Renal pelvis (tissue), 4 donors: ENCODE results near the gene IRGC. TPM values are rescaled to one million over a fixed set of nuclear protein-coding genes. Genes with fewer than 3 reads are reported as not detected.

ENCODE experiments used
- DNase-seq: peaks from one replicate; pipeline ENCODE4 v3.0.0-alpha.2; 2013
- polyA plus RNA-seq, 3 donors: library from polyadenylated mRNA; unstranded; fragments of 120-200 nt; gene quantifications; one replicate each; pipeline ENCODE4 v1.2.1, GENCODE V29; 2013; ENCODE audit not compliant: insufficient read length in 3 of 3

The IRGC gene
- polyA plus RNA-seq, 3 donors = not detected

- no peak for DNase-seq
Observed at GRCh38 chr19:43690890-43691289, 25.0 kb upstream of the IRGC start.

DNA sequence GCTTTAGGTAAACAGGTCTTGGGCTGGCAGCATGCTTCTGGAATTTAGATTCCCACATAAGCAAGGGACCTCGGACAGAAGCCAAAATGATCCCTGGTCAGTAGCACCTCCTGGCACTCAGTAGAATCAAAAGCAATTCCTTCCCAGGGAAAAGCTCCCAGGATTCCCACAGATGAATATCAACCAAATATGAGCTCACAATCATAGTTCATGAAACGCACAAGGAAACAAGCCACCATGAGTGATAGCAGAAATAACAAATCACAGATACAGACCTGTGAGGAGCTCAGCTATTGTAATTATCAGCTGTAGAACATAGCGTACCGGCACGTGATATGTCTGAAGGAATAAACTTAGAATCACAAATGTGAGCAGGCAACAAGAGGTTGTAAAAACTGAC lies 24.1 kb upstream of the IRGC start:
- DNase-seq = no peak

DNA sequence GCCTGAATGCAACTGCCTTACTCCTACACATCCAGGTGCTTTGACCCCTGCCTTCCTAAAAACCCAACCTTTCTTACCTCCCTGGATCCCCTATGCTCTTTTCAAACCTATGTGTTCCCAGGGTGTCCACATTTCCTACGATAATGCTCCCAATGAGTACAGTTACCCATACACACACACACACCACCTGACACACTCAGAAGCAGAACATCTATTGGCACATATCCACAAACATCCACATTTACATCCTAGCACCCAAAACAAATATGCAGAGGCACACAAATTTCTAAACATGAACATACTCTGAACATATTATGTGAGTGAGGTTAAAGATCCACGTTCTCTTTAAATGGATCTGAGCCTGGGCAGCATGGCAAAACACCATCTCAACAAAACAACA lies 23.5 kb upstream of the IRGC start:
- no peak for DNase-seq

DNA sequence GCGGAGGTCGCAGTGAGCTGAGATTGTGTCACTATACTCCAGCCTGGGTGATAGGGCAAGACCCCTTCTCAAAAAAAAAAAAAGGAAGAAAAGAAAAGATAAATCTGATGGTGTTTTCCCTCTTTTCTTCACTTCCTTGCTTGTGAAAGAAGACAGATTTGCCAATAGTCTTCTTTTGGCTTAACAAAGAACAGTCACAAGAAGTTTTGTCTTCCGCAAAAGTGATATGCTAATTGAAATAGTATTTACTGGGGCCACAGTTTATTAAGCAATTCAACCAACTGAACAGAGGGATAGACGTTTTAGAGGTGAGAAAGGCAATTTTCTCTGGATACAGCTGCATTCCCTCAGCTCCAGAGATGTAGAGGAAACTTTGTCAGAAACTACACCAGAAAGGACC lies 23.0 kb upstream of the IRGC start:
- DNase-seq = no peak

- DNase-seq = no peak
Observed at GRCh38 chr19:43694553-43694952, 21.3 kb upstream of the IRGC start.

DNA sequence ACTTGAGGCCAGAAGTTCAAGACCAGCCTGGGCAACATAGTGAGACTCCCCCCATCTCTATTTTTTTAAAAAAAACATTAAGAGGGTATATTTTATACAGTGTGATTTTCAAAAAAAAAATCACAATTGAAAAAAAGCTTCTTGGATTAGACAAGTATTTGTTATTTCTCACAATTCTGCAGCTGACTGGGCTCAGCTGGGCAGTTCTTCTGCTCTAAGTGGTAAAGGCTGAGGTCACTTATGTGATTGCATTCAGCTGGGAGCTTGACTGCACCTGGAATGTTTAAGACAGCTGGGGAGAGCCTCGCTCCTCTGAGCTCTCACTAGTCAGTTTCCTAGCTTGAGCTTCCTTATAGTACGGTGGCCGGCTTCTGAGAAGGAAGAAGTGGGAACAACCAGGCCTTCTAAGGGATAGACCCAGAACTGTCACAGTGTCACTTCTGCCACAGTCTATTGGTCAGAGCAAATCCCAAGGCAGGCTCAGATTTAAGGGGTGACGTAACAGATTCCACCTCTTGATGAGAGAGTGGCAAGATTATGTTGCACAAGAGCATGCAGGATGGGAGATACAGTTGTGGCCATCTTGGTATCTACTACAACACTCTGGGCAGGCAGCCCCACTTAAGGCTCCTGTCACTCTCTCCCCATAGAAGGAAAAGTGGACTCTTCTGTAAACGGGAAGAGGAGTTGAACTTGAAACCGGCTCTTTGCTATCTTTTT lies 19.7 kb upstream of the IRGC start:
- no peak for DNase-seq

DNA sequence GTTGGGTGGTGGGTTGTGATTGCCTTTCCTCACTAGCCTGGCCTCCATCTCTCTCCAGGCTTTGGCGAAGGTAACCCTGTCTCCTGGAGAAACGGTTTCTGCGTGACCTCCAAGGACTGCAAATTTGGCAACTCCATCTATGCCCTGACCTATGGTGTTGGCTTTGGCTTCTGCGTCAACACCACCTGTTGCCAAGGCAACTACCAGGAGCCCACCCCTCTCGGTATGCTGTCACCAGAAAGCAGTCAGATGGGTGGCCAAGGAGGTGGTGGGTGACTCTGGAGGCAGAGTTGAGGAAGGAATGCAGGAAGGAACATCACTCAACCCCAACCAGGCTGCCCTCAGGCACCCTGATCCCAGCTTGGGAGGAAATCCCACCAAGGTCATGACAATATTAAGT lies 18.6 kb upstream of the IRGC start:
- DNase-seq = no peak

DNA sequence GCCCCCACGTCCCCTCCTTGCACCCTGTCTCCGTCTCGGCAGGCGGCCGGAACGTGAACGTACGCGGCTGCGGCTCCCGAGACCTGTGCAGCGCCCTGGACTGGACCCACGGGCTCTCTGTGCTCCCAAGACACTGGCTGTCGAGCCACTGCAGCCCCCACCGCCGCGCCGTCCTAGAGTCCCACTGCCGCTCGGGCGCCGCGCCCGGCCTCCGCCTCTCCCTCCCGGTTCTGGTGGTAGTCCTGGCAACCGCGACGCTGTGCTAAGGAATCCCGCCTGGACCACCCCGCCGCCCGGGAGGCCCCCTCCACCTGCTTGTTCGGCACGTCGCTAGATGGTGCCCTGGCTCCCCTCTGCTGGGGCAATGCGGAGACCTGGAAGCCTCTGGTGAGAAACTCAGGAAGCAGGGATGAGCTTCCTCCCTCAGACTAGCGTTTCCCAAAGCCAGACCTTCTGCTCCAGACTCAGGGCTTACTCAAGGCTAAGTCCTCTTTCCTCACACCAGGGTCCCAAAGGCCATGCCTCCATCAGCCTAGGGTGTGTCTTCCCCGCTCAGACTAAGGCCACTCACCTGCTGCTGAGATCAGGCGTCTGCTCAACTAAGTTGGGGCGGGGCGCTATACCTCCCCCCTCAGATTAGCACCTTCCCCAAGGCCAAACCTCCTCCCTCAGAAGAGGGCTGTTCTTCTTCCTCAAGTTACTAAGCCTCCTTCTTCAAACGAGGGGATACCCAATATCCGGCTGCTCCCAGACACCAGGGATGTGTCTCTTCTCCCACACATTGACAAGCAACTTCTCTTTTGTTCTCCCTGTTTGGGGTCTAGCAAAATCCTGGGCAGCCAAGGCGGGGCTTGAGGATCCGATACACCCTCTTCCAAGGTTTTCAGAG lies 16.1 kb upstream of the IRGC start:
- peak; percentile 58 for DNase-seq

DNA sequence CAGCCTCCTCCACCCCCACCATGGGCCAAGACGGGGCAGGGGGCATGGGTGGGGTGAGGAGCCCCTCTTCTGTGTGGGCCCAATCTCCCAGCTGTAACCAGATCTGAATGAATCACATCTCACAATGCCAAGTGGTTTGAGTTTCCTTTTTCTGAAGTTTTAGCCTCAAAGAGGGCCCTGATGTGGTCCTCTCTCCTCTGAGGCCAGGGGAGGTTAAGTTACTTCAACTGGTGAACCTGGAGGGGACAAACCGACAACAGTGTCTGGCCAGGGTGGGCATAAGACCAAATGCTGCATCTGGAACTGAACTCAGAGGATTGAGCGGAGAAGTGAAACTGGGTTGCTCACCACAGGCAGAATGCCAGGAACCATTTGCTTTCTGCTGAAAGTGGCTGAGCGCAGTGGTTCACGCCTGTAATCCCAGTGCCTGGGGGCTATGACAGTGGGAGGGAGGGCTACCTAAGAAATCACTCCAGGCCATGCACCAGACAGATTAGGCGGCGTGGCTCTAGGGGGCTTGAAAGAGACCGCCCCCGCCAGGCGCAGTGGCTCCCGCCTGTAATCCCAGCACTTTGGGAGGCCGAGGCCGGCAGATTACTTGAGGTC lies 15.4 kb upstream of the IRGC start:
- no peak for DNase-seq

DNA sequence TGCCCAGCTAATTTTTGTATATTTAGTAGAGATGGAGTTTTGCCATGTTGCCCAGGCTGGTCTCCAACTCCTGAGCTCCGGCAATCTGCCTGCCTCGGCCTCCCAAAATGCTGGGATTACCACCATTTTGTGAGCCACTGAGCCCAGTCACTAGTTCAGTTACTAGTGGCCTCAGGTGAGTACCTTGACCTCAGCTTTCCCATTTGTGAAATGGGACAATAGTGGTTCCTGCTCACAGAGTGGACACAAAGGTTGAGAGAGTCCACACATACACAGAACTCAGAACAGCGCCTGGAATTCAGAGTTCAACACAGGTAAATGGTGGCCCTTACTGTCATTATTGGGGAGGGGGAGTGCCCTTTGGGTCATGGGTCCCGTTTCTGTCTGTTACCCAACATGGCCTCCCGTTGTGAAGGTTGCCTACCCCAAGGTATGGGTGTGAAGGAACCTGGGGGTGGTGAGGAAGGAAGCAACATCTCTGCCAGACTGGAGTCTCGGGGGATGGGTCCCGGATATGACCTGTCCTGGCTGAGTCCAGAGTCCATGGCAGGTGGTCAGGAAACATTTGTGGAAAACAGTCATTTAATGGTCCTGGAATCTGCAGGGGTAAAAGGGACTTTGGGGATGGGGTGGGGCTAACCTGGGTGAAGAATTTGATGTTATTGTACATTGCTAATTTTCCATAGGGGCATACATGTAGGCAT lies 11.7 kb upstream of the IRGC start:
- no peak for DNase-seq

- DNase-seq = no peak
Observed at GRCh38 chr19:43705729-43706128, 10.1 kb upstream of the IRGC start.

DNA sequence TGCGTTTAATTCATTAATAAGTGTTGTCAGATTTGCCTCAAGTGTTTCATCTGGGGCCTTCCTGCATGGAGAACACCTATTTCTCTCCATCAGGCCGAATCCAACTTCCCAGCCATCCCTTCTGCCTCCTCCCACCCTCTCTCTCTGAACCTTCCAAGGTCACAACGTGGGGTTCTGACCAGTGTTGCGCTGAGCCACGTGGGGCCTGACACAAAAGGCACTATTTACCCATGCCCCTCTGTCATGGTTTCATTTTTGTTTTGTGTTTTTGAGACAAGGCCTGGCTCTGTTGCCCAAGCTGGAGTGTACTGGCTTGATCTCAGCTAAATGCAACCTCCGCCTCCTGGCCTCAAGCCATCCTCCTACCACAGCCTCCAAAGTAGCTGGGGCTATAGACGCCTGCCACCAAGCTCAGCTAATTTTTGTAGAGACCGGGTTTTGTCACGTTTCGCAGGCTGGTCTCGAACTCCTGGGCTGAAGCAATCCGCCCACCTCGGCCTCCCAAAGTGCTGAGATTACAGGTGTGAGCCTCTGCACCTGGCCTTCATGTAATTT lies 8.6 kb upstream of the IRGC start:
- DNase-seq = no peak

DNA sequence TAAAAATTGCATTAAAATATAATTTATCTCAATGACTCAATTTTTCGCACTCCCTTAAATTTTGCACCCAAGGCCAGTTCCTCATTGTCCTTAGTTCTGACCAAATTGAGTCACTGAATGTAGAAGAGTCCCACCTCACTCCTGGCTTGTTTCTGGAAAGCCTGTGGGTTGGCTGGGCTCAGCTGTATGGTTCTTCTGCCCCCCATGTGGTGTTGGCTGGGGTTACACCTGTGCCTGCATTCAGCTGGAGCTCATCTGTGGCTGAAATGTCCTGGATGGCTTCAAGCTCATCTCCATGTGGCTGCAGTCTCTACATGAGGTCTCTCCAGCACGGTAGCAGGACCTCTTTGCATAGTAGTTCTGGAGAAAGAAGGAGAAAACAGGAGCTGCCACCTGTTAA lies 7.2 kb upstream of the IRGC start:
- no peak for DNase-seq

GRCh38 chr19:43711751-43712355 lies 4.0 kb upstream of the IRGC start:
- no peak for DNase-seq

DNA sequence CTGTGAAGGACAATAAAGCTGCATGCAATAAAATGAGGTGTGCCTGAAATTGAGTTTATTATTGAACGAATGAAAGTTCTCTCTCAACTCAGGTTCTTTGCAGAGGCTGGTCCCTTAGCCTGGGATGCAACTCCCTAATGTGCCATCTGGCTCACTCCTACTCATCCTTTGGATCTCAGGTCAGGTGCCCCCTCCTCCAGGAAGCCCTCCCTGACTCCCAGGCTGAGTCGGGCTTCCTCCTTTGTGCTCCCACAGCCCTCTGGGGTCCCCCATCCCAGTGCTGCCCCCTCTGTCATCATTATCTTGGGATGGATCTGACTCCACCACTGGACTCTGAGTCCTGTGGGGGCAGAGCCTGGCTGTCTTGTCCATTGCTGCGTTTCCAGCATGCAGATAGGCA lies 2.7 kb upstream of the IRGC start:
- DNase-seq = no peak

DNA sequence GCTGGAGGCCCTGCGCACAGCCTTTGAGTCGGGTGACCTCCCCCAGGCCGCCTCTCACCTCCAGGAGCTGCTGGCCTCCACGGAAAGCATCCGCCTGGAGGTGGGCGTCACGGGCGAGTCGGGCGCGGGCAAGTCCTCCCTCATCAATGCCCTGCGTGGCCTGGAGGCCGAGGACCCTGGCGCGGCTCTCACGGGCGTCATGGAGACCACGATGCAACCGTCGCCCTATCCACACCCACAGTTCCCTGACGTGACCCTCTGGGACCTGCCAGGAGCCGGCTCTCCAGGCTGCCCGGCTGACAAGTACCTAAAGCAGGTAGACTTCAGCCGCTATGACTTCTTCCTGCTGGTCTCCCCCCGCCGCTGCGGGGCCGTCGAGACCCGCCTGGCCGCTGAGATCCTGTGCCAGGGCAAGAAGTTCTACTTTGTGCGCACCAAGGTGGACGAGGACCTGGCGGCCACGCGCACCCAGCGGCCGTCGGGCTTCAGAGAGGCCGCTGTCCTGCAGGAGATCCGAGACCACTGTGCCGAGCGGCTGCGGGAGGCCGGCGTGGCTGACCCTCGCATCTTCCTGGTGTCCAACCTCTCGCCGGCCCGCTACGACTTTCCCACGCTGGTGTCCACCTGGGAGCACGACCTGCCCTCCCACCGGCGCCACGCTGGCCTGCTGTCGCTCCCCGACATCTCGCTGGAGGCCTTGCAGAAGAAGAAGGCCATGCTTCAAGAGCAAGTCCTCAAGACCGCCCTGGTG lies 2.9 kb downstream of the IRGC start:
- no peak for DNase-seq

DNA sequence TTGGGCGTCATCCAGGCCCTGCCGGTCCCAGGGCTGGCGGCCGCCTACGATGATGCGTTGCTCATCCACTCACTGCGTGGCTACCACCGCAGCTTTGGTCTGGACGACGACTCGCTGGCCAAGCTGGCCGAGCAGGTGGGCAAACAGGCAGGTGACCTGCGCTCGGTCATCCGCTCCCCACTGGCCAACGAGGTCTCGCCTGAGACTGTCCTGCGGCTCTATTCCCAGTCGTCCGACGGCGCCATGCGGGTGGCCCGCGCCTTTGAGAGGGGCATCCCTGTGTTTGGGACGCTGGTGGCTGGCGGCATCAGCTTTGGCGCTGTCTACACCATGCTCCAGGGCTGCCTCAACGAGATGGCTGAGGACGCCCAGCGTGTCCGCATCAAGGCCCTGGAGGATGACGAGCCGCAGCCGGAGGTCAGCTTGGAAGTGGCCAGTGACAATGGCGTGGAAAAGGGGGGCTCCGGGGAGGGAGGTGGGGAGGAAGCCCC lies 3.5 kb downstream of the IRGC start:
- no peak for DNase-seq

GRCh38 chr19:43719918-43720317 lies 4.0 kb downstream of the IRGC start:
- no peak for DNase-seq

- DNase-seq = no peak
Observed at GRCh38 chr19:43720936-43721335, 5.1 kb downstream of the IRGC start.

- DNase-seq = no peak
Observed at GRCh38 chr19:43721469-43722048, 5.7 kb downstream of the IRGC start.
